ENCODE data around the gene KIF15.

GRCh38 chr3:44803298-44803697, 41.7 kb downstream of the KIF15 start:
- TF ChIP-seq CTCF (IDR thresholded peaks at IDR 0.05; ENCODE audit: borderline replicate concordance, extremely low read depth, low read length, poor library complexity, severe bottlenecking) (no peak), EZH2 (IDR thresholded peaks at IDR 0.05; ENCODE audit: borderline replicate concordance, low read depth, low read length, severe bottlenecking) (no peak)

Measured in DND-41 (cell line).